ENCODE measurements around the gene HEXIM2. TPM values are rescaled to one million over a fixed set of nuclear protein-coding genes. Genes with fewer than 3 reads are reported as not detected.

The HEXIM2 gene
- total and polyA plus RNA-seq, 2 of the 13 experiments (the other 11 are each of a cell fraction or from before 2014, with no cell fraction given) = 27.1 to 32.4 TPM

- TF ChIP-seq ZNF639 (CRISPR knock-in tag; conservative IDR thresholded peaks at IDR 0.05) (no peak), ZNF225 (CRISPR knock-in tag; IDR thresholded peaks at IDR 0.05) (no peak), ZBTB20 (CRISPR knock-in tag; IDR thresholded peaks at IDR 0.05; ENCODE audit: borderline replicate concordance, low read depth) (no peak; the same call in 1 of the 2 replicates), DMAP1 (CRISPR knock-in tag; IDR thresholded peaks at IDR 0.05) (0 out of 2 replicates have a peak, but pooled peaks have one; percentile 24), HOXD1 (CRISPR knock-in tag; IDR thresholded peaks at IDR 0.05) (no peak), ZNF790 (CRISPR knock-in tag; IDR thresholded peaks at IDR 0.05; ENCODE audit: borderline replicate concordance) (no peak), ZNF572 (CRISPR knock-in tag; IDR thresholded peaks at IDR 0.05) (no peak; the same call in 1 of the 2 replicates), ETV6 (CRISPR knock-in tag; conservative IDR thresholded peaks at IDR 0.05) (no peak), RAD21 (CRISPR knock-in tag; IDR thresholded peaks at IDR 0.05) (no peak), SIN3A (IDR thresholded peaks at IDR 0.05; ENCODE audit: borderline replicate concordance, low read depth, low read length) (no peak), SUZ12 (IDR thresholded peaks at IDR 0.05; ENCODE audit: low read depth, low read length) (no peak), BHLHE40 (IDR thresholded peaks at IDR 0.05; ENCODE audit: low read length) (no peak), ZNF235 (CRISPR knock-in tag; IDR thresholded peaks at IDR 0.05; ENCODE audit: borderline replicate concordance) (peak; percentile 24; the same call in 1 of the 2 replicates), FOSL2 (CRISPR knock-in tag; IDR thresholded peaks at IDR 0.05) (no peak), ZNF747 (CRISPR knock-in tag; IDR thresholded peaks at IDR 0.05; ENCODE audit: borderline replicate concordance) (peak; percentile 81; the same call in 1 of the 2 replicates), PLSCR1 (CRISPR knock-in tag; IDR thresholded peaks at IDR 0.05; ENCODE audit: borderline replicate concordance) (no peak), NFATC3 (CRISPR knock-in tag; IDR thresholded peaks at IDR 0.05) (no peak), ZNF883 (CRISPR knock-in tag; IDR thresholded peaks at IDR 0.05; ENCODE audit: not compliant biosample characterization) (no peak)
- TF ChIP-seq, protein P1, sequence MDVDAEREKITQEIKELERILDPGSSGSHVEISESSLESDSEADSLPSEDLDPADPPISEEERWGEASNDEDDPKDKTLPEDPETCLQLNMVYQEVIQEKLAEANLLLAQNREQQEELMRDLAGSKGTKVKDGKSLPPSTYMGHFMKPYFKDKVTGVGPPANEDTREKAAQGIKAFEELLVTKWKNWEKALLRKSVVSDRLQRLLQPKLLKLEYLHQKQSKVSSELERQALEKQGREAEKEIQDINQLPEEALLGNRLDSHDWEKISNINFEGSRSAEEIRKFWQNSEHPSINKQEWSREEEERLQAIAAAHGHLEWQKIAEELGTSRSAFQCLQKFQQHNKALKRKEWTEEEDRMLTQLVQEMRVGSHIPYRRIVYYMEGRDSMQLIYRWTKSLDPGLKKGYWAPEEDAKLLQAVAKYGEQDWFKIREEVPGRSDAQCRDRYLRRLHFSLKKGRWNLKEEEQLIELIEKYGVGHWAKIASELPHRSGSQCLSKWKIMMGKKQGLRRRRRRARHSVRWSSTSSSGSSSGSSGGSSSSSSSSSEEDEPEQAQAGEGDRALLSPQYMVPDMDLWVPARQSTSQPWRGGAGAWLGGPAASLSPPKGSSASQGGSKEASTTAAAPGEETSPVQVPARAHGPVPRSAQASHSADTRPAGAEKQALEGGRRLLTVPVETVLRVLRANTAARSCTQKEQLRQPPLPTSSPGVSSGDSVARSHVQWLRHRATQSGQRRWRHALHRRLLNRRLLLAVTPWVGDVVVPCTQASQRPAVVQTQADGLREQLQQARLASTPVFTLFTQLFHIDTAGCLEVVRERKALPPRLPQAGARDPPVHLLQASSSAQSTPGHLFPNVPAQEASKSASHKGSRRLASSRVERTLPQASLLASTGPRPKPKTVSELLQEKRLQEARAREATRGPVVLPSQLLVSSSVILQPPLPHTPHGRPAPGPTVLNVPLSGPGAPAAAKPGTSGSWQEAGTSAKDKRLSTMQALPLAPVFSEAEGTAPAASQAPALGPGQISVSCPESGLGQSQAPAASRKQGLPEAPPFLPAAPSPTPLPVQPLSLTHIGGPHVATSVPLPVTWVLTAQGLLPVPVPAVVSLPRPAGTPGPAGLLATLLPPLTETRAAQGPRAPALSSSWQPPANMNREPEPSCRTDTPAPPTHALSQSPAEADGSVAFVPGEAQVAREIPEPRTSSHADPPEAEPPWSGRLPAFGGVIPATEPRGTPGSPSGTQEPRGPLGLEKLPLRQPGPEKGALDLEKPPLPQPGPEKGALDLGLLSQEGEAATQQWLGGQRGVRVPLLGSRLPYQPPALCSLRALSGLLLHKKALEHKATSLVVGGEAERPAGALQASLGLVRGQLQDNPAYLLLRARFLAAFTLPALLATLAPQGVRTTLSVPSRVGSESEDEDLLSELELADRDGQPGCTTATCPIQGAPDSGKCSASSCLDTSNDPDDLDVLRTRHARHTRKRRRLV (CRISPR knock-in tag; IDR thresholded peaks at IDR 0.05) = 0 out of 2 replicates have a peak, but pooled peaks have one; percentile 15
- TF ChIP-seq, protein P2, sequence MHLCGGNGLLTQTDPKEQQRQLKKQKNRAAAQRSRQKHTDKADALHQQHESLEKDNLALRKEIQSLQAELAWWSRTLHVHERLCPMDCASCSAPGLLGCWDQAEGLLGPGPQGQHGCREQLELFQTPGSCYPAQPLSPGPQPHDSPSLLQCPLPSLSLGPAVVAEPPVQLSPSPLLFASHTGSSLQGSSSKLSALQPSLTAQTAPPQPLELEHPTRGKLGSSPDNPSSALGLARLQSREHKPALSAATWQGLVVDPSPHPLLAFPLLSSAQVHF (CRISPR knock-in tag; IDR thresholded peaks at IDR 0.05) = no peak
- TF ChIP-seq, protein P3, sequence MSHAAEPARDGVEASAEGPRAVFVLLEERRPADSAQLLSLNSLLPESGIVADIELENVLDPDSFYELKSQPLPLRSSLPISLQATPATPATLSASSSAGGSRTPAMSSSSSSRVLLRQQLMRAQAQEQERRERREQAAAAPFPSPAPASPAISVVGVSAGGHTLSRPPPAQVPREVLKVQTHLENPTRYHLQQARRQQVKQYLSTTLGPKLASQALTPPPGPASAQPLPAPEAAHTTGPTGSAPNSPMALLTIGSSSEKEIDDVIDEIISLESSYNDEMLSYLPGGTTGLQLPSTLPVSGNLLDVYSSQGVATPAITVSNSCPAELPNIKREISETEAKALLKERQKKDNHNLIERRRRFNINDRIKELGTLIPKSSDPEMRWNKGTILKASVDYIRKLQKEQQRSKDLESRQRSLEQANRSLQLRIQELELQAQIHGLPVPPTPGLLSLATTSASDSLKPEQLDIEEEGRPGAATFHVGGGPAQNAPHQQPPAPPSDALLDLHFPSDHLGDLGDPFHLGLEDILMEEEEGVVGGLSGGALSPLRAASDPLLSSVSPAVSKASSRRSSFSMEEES (CRISPR knock-in tag; IDR thresholded peaks at IDR 0.05) = no peak
Observed at GRCh38 chr17:45162025-45162687, 481 bp downstream of the HEXIM2 start (continued).
